Measurements from ENCODE around the gene NTM.
A peak's percentile ranks its signal among the peaks of the same experiment; 100 is the strongest.

NTM gene

DNA sequence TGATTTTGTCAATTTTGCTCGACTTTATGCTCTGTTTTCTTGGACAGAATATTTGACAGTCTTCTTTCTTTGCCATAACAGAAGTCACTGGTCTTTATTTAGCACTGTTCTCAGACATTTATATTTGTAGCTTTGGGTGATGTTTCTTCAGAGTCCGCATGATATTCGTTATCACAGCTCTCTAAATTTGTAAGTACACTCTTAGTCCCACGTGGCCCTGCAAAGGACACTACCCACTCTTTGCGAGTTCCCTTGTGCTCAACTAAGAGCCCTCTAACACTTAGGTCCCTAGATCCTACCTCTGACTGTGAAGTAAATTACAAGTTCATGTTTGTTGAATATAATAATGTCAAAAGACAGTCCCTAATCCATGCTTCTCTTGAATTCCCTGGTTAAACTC lies 651.9 kb downstream of the NTM start:
- H3K4me3 ChIP-seq (ENCODE audit: low read depth, low read length): no peak overlapping the region
- no peak for DNase-seq (ENCODE audit: low read depth)

DNA sequence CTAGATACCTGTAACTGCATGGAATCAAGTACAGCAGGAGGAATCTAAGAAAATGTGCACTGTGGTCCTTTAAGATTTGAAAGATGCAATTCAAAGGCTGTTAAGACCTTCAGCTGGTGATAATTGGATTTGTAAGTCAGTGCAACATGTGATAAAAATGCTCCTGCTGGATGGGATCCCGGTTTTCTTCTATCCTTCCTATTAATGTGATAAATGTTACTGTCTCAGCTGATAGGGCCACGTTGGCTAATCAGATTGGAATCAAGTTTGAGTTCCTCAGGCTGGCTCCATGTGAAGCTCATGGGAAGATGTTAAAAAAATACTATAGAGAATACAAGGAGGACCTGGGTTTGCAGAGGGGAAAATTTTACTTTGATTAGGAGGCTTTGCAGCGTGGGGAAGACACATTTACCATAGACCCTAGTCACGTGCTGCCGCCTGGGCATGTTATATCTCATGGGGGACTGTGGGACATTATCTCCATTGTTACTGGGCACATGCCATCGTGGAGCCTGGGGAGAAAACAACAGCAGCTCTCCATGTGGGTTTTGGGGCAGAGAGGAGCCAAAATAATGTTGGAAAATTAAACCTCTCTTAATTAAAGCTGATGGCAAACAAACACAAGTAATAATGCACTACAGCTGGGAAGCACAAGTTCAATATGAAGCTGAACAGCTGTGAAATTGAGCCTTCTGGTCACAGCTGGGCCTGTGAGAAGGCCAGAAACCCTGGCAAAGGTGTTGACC lies 652.5 kb downstream of the NTM start:
- no peak overlapping the region for H3K4me3 ChIP-seq (ENCODE audit: low read depth, low read length)
- DNase-seq (ENCODE audit: low read depth): peak; percentile 27

DNA sequence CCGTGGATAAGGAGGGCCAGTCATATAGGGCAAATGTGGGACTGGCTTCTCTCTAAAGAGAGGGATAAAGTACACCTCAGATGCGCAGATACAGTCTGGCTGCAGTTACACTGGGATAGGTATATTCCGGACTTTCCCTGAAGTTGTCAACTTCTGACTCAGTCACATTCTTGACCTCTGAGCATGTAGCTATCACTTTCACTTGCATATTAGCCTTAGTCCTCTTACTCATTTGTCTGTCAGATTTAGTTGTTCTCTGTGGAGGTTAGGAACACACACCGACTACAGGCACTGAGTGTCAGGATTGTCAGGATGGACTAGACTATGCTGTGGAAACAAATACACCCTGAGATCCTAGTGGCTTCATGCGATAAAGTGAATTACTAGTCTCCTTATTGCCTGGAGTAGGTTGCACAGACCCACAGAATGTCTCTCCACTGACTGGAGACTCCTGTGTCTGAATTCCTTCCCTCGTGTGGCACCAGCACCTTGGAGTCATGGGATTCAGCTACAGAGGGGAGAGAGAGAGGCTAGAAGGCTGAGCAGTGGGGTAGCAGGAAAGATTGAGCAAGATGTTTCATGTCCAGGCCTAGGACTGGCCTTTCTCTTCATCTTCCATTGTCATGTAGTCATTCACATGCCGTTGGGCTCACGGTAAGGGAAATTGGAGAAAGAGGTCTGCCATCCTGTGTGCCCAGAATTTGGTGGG lies 654.3 kb downstream of the NTM start:
- peak; percentile 51 for DNase-seq (ENCODE audit: low read depth)
- no peak overlapping the region for H3K4me3 ChIP-seq (ENCODE audit: low read depth, low read length)

DNA sequence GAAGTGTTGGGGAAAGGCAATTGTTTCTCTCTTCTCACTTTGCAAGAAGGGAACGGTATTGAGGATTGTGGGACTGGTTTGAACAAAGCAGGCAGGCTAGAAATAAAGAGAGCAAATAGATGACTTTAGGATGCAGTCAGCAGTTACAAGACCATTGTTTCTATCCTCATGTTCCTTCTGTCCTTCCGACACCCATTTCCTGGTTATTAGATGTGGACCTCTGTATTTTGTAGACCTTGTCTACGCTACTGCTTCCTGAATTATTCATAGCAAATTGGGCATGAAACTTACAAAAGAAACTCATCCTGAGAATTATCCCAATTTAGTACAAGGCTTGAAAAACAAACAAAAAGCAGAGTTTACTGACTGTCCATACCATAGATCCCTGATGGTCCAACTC lies 656.3 kb downstream of the NTM start:
- no peak overlapping the region for H3K4me3 ChIP-seq (ENCODE audit: low read depth, low read length)
- DNase-seq (ENCODE audit: low read depth): no peak

DNA sequence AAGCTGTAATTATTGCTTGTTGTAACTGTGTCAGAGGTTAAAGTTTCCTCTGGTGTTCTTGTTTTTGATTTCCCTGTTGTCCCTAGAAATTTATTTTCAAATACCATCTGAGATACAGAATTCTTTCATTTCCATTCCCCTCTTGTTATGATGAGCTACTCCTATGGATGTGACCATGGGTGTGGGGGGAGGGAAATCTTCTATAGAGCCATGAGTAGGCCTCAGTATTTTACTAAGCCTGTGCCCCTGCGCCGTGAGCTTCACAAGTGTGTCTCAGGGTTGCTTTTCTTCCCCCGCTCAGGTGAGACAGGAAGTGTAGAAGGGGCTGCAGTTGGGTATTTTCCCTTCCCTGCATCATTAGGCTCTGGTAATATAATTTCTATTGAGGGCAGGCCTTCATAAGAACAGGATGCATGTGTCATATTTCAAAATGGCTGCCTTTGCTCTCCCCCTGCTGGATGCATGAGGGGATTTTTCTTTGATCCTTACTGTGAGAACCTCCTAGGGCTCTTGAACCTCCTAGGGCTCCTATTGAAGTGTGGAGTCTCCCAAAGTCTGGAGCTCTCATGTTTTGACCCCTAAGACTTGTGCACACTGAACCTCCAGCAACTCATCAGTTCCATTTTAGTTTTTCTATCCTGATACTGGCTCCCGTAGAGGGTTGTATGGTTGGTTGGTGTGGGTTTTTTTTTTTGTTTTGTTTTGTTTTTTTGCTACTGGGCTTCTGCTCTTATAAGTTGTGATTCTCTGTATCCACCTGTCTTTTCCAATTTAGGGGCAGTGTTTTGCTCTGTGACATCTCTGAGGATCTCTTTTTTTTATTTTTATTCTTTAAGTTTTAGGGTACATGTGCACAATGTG lies 658.2 kb downstream of the NTM start:
- DNase-seq (ENCODE audit: low read depth): peak; percentile 36
- no peak overlapping the region for H3K4me3 ChIP-seq (ENCODE audit: low read depth, low read length)

DNA sequence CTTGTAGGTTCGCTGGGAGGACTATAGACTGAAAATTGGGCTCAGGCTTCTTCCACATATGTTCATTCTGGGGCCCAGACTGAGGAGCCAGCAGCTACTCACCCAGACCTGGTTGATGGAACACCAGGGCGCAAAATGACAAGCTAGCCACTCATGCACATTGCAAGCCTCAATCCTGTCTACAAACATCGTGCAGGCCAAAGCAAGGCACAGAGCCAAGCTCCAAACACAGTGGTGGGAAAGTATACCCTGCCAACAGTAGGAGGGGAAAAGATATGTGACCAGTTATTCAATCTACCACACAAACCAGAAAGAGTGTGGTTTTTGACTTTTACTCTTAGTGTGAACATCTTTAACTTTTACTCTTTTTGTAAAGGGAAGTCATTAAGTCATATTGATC lies 660.5 kb downstream of the NTM start:
- H3K4me3 ChIP-seq (ENCODE audit: low read depth, low read length): no peak overlapping the region
- no peak for DNase-seq (ENCODE audit: low read depth)

DNA sequence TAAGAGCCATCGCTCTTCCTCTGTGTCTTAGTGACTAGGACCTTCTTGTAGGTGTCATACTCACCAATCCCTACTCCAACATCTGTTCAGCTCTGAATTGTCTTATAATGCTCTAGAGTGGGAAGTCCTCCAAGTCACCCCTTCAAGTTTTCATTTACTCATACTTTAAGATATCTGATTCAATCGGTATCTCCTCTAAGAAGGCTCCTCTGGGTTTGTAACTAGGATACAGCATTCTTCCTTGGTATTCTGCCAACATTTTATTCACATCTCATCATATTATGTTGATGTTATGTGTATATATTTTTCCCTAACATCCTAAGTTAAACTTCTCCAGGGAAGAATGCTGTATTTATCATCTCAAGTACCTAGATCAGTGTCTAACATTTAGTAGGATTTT lies 662.1 kb downstream of the NTM start:
- no peak overlapping the region for H3K4me3 ChIP-seq (ENCODE audit: low read depth, low read length)
- DNase-seq (ENCODE audit: low read depth): no peak

DNA sequence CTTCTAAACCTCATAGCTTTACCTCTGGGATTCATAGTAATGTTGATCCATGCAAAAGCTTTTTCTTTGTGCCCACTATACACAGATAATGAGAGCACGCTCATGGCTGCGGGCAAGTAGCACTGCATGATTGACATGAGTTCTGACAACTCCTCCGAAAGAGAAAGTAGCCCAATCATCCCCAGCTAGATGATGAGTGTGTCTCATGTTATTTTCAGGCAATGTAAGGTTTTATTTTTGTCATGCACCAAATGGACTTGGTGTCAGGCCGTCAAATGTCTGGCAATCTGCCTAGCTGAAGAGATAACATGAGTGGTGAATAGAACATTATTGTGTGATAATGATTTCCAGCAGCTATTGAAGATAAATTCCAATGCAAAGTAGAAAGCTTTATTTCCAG lies 662.6 kb downstream of the NTM start:
- H3K4me3 ChIP-seq (ENCODE audit: low read depth, low read length): no peak overlapping the region
- no peak for DNase-seq (ENCODE audit: low read depth)

DNA sequence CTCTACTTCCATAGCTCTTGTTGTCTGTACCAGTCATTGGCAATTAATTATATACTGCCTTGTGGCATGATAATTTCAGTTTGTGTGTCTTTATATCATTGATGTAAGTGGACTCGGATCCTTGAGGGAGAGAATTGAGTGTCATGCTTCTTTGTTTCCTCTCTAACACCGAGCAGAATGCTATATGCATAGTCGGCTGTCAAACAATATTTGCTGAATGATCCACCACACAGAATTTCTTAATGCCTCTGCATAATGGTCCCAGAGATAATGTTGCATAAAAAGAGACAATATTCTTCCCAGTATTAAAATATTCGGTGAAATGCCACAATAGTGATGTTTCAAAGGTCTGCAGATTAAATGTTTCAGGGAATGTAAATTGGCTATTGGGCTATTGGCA lies 664.8 kb downstream of the NTM start:
- DNase-seq (ENCODE audit: low read depth): no peak

DNA sequence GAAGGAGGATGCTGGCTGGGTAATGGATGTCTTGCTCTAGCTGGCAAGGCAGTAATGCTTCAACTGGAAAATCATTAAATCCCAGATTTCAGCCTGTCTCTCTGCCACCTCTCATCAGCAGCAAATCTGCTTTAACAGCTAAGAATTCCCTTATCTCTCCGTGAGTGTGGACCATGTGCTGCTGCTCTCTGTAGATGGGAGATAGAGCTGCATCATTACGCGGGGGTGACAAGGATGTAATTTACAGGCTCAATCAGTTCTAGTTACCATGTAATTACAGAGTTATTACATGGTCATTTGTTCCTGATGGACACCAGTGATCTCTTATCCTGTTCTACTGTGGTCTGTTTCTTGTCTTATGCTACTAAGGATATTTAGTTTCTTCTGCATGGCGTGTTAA lies 665.4 kb downstream of the NTM start:
- no peak overlapping the region for H3K4me3 ChIP-seq (ENCODE audit: low read depth, low read length)
- DNase-seq (ENCODE audit: low read depth): no peak

More for the DNA sequence above, 664.8 kb downstream of the NTM start:
- no peak overlapping the region for H3K4me3 ChIP-seq (ENCODE audit: low read depth, low read length)

DNA sequence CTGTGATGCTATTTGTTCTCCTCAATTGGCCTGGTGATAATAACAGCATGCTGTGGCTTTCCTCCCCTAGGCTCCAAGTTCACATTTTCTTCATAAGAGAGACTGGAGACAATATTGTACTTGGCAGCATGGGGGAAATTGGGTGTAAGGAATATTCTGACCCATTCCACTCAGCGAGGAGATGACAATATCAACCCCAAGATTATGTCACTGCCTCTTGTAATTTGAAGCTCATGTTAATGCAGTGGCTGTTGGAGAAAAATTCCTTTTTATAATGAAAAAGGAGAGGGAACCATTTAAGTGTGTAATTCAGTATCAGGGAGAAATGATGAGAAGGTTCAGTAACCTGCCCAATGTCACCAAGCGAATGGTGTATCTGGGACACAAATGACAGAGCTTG lies 665.8 kb downstream of the NTM start:
- no peak for DNase-seq (ENCODE audit: low read depth)
- H3K4me3 ChIP-seq (ENCODE audit: low read depth, low read length): no peak overlapping the region

DNA sequence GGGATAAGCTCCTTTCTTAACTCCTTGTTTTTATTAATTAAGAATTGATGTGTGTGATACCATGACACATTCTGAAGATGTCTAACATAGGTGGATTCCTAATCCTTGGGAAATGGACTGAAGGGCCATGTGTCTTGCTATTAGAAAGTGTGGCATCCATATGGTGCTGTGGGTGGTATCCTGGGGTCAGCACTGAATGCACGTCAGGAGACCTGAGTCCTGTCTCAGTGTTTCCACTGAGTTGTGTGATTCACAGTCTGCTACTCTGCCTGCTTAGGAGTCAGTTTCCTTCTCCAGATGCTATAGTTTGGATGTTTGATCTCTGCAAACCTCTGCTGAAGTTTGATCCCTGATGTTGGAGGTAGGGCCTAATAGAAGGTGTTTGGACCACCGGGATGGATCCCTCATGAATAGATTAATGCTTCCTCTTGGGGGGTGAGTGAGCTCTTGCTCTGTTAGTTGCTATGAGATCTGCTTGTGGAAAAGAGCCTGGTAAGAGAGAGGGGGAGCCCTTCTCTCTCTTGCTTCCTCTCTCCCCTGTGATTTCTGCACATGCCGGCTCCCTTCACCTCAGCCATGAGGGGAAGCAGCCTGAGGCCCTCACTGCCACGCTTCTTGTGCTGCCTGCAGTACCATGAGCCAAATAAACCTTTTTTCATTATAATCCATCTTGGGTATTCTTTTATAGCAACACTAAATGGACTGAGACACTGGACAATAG lies 666.5 kb downstream of the NTM start:
- no peak for DNase-seq (ENCODE audit: low read depth)

DNA sequence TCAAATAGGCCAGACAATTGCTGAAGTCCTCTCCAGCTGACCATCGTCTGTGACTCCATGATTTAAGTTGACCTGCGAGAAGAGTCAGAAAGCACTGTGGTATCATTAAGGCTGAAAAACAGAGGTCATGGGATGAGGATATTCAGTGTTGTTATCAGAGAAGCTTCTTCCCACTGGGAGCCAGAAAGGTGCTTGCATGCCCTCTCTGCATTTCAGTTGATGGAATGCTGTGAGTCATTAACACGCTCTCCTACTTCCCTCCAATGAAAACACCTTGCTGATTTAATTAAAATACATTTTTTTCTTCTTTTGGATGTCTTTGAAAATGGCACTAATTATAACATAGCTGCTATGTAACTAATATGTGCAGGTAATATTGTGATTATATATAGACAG lies 667.0 kb downstream of the NTM start:
- DNase-seq (ENCODE audit: low read depth): no peak

More for the DNA sequence above, 666.5 kb downstream of the NTM start:
- H3K4me3 ChIP-seq (ENCODE audit: low read depth, low read length): no peak overlapping the region

DNA sequence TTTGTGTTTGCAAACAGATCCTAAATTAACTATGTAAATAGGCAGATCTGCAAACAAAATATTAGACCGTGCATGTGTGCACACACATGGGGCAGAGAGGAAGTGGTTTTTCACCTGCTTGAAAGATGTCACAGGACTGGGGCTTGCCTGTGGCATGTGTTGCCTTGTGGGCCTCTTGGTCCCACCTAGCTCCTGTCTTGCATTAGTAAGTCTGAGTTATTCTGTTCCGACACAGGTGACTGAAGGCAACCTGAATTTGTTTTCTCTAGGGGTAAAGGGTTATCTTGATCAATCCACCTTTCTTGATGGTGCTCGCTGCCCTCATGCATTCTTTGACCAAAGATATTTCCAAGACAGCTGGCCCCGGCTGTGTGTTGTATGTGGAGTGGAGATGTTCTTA lies 667.5 kb downstream of the NTM start:
- no peak overlapping the region for H3K4me3 ChIP-seq (ENCODE audit: low read depth, low read length)
- DNase-seq (ENCODE audit: low read depth): no peak

More for the DNA sequence above, 667.0 kb downstream of the NTM start:
- H3K4me3 ChIP-seq (ENCODE audit: low read depth, low read length): no peak overlapping the region

DNA sequence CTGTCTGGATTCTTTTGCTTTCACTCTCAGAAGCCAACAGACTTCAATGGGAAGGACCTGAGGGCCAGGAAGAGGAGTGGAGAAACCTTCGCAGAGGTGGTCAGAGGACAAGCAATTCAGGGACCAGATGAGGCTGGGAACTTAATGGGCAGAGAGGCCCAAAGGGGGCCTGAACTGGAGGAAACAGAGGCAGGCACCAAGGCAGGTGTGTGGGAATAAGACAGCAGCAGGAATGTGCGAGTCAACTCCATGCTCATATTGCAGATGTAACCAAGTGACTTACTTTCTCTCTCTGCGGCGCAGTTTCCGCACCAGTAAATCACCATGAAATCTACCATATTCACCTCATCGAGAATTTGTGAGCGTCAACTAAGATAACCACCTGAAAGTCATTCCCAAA lies 669.1 kb downstream of the NTM start:
- no peak for DNase-seq (ENCODE audit: low read depth)

DNA sequence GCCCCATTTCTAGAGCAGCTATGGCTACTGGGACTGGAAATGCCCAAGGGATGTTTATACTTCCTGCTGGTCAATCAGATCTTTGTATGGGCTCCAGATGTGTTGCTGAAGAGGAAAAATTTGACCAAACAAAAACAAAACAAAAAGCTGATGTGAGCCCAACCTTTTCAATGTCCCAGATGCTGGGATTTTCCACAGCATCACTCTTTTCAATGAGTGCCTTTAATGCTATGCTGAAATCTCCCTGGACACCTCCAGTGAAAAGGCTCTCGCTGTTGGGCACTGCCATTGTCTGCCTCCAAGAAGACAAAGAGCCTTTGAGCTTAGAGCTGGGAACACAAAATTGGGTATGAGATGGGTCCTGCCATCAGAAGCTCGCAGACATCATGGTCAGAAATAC lies 671.9 kb downstream of the NTM start:
- no peak for DNase-seq (ENCODE audit: low read depth)

More for the DNA sequence above, 669.1 kb downstream of the NTM start:
- H3K4me3 ChIP-seq (ENCODE audit: low read depth, low read length): no peak overlapping the region

DNA sequence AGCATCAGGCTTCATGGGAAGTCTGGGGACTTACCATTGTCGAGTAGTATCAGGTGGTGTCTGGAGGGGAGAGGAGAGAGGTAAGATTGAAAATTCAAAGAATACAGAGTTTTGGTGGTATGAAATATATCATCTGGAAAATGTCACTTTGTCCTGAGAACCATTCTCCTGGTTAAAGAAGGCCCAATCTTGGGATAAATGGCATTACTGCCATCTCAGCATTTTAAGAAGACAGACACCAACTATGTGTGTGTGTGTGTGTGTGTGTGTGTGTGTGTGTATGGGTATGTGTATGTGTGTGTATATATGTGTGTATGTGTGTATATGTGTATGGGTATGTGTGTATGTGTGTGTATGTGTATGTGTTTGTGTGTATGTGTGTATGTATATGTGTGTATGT lies 673.3 kb downstream of the NTM start:
- no peak for DNase-seq (ENCODE audit: low read depth)
- H3K4me3 ChIP-seq (ENCODE audit: low read depth, low read length): no peak overlapping the region

More for the DNA sequence above, 671.9 kb downstream of the NTM start:
- no peak overlapping the region for H3K4me3 ChIP-seq (ENCODE audit: low read depth, low read length)

DNA sequence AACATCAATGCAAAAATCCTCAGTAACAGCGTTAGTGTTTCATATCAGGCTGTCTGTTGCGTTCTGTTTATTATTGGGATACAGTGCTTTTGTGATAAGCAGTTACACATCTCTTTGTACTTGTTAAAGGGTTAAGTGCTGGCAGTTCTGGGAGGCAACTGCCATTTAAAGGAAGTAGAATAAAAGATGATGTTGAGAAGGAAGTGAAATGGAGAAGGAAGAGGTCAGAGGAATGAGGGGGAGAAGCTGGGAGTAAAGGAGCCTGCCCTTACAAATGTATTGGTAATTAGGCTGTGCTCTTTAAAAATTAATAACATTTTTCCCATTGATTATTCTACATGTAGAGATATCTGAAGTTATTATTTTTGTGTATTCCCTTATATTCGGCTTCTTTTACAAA lies 674.7 kb downstream of the NTM start:
- no peak overlapping the region for H3K4me3 ChIP-seq (ENCODE audit: low read depth, low read length)
- DNase-seq (ENCODE audit: low read depth): no peak

DNA sequence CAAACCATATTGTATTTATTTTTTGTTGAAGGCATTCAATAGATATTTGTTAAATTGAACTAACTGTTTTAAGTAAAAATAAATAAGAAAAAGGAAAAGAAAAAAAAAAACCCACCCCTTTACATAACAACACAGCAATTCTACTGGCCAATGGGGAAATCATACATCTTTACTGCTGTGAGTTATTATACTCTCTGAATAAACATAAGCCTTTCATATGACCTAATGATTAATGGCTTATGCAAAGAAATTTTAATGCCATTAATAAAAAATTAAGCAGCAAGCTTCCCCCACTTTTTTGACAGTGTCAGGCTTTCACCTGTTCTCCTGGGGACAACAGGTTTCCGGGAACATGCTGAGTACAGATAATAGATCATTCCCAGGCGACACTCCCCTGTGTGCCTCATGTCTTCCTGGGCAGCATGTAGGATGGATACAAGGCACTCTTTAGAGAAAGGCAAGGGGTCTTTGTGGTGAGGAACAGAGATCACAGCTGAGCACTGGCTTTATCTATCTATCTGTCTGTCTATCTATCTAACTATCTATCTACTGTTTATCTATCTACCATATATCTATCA lies 676.0 kb downstream of the NTM start:
- H3K4me3 ChIP-seq (ENCODE audit: low read depth, low read length): no peak overlapping the region

More for the DNA sequence above, 676.0 kb downstream of the NTM start:
- DNase-seq (ENCODE audit: low read depth): no peak

All from skeletal muscle cell (primary cell).